H1 (cell line): ENCODE data around the gene EFCAB6. TPM values are rescaled to one million over a fixed set of nuclear protein-coding genes. Genes with fewer than 3 reads are reported as not detected.

Experiments used
- CTCF ChIA-PET: fragments of 300-600 bp; sonication (Branson Sonifier 250); formaldehyde crosslinking; loops from one replicate; lab custom pipeline; 2021; ENCODE audit not compliant: partially characterized antibody; lab: Charles Lee
- POLR2A ChIA-PET: fragments of 300-600 bp; sonication (Branson Sonifier 250); formaldehyde crosslinking; loops from one replicate; lab custom pipeline; 2021; ENCODE audit warnings: inconsistent platforms; ENCODE audit not compliant: partially characterized antibody; lab: Charles Lee
- DNase-seq, 2 experiments: peaks; one replicate each; pipeline versions ENCODE4 v3.0.0 to v3.0.0-alpha.2; 2010 to 2022; ENCODE audit warnings: low spot score in 2 of 2, low read depth in 1 of 2, mixed read lengths in 1 of 2
- FAIRE-seq: peaks from 2 replicates; lab custom pipeline; 2011; peaks lifted over from hg19 to GRCh38; lab: Jason Lieb, UNC
- H2AFZ ChIP-seq: 2 replicates; pipeline ENCODE4 v1.8.1; 2012; ENCODE audit warnings: low read length, inconsistent platforms
- H2AK5ac ChIP-seq: 2 replicates; pipeline ENCODE4 v1.6.1; 2013; ENCODE audit warnings: low read depth, low read length
- H2BK120ac ChIP-seq: replicated peaks from 2 replicates; pipeline ENCODE3; 2013; ENCODE audit warnings: low read depth, low read length, inconsistent platforms
- H2BK12ac ChIP-seq: 2 replicates; pipeline ENCODE4 v1.6.1; 2013; ENCODE audit warnings: low read depth, low read length
- H2BK15ac ChIP-seq: 2 replicates; pipeline ENCODE4 v1.6.1; 2013; ENCODE audit warnings: low read length
- H2BK20ac ChIP-seq: 2 replicates; pipeline ENCODE4 v1.6.1; 2013; ENCODE audit warnings: low read length
- H2BK5ac ChIP-seq: 2 replicates; pipeline ENCODE4 v1.6.1; 2013; ENCODE audit warnings: low read depth, low read length
- H3K14ac ChIP-seq: 2 replicates; pipeline ENCODE4 v1.6.1; 2013; ENCODE audit warnings: inconsistent platforms; ENCODE audit not compliant: insufficient read length
- H3K18ac ChIP-seq: 2 replicates; pipeline ENCODE4 v1.6.1; 2013; ENCODE audit warnings: low read length; ENCODE audit errors: extremely low read depth
- H3K23ac ChIP-seq: 2 replicates; pipeline ENCODE4 v1.6.1; 2013; ENCODE audit warnings: inconsistent platforms; ENCODE audit not compliant: insufficient read length
- H3K23me2 ChIP-seq: 2 replicates; pipeline ENCODE4 v1.6.1; 2013; ENCODE audit warnings: low read depth, low read length
- H3K27ac ChIP-seq: 2 replicates; pipeline ENCODE4 v1.6.1; 2011; ENCODE audit warnings: low read depth, low read length, inconsistent platforms
- H3K27me3 ChIP-seq, 4 experiments: replicated peaks in 1 of 4; 1 replicate in 1 of 4; 2 replicates in 3 of 4; pipeline versions ENCODE4 v1.6.1 to v1.8.1; 2011 to 2013; ENCODE audit warnings: low read length in 3 of 4, mild to moderate bottlenecking in 3 of 4, inconsistent platforms in 2 of 4, mixed read lengths in 2 of 4, moderate library complexity in 1 of 4; ENCODE audit not compliant: control insufficient read depth in 3 of 4, insufficient read depth in 3 of 4; ENCODE audit errors: extremely low read depth in 1 of 4
- H3K36me3 ChIP-seq, 4 experiments: 2 replicates each; pipeline versions ENCODE4 v1.6.1 to v1.8.1; 2011 to 2013; ENCODE audit warnings: mild to moderate bottlenecking in 4 of 4, low read length in 3 of 4, moderate library complexity in 2 of 4, control low read depth in 1 of 4, inconsistent platforms in 1 of 4; ENCODE audit not compliant: insufficient read depth in 4 of 4, control insufficient read depth in 2 of 4
- H3K4ac ChIP-seq: replicated peaks from 2 replicates; pipeline ENCODE3; 2013; ENCODE audit warnings: low read length, low read depth, mixed read lengths, inconsistent platforms; ENCODE audit not compliant: insufficient read length
- H3K4me1 ChIP-seq, 4 experiments: replicated peaks in 1 of 4; 1 replicate in 1 of 4; 2 replicates in 3 of 4; pipeline versions ENCODE4 v1.6.1 to v1.8.1; 2011 to 2013; ENCODE audit warnings: low read length in 3 of 4, inconsistent platforms in 2 of 4, mixed read lengths in 1 of 4; ENCODE audit not compliant: insufficient read depth in 4 of 4, control insufficient read depth in 3 of 4
- H3K4me2 ChIP-seq, 2 experiments: 2 replicates each; pipeline versions ENCODE4 v1.6.1 to v1.8.1; 2011 to 2013; ENCODE audit warnings: low read depth in 2 of 2, low read length in 2 of 2, control low read depth in 1 of 2, inconsistent platforms in 1 of 2, mild to moderate bottlenecking in 1 of 2; ENCODE audit not compliant: insufficient read depth in 1 of 2
- H3K4me3 ChIP-seq, 4 experiments: fragments of 200-600, 300-600 bp in 1 of 4; sonication (generic), shearing (Covaris generic), sonication (Bioruptor Twin) in 1 of 4; 2 replicates each; pipeline versions ENCODE4 v1.5.1 to v1.8.1; 2011 to 2016; ENCODE audit warnings: low read length in 4 of 4, low read depth in 3 of 4, control low read depth in 2 of 4, inconsistent platforms in 2 of 4, mild to moderate bottlenecking in 2 of 4, mixed read lengths in 1 of 4, moderate library complexity in 1 of 4; ENCODE audit not compliant: insufficient read depth in 2 of 4; ENCODE audit errors: extremely low read depth in 1 of 4
- H3K56ac ChIP-seq: replicated peaks from 2 replicates; pipeline ENCODE3; 2013; ENCODE audit warnings: low read depth, mild to moderate bottlenecking, mixed read lengths, low read length, inconsistent platforms; ENCODE audit not compliant: insufficient read length
- H3K79me1 ChIP-seq: 2 replicates; pipeline ENCODE4 v1.6.1; 2013; ENCODE audit warnings: low read depth, low read length, control low read depth
- H3K79me2 ChIP-seq, 2 experiments: 2 replicates each; pipeline versions ENCODE4 v1.6.1 to v1.8.1; 2012 to 2013; ENCODE audit warnings: low read length in 2 of 2, mild to moderate bottlenecking in 2 of 2, inconsistent platforms in 1 of 2; ENCODE audit not compliant: insufficient read depth in 2 of 2, control insufficient read depth in 1 of 2
- H3K9ac ChIP-seq, 4 experiments: replicated peaks in 1 of 4; 1 replicate in 1 of 4; 2 replicates in 3 of 4; pipeline versions ENCODE4 v1.6.1 to v1.8.1; 2011 to 2013; ENCODE audit warnings: low read depth in 3 of 4, low read length in 3 of 4, control low read depth in 2 of 4, mild to moderate bottlenecking in 2 of 4, moderate library complexity in 2 of 4, inconsistent platforms in 1 of 4; ENCODE audit errors: extremely low read depth in 1 of 4
- H3K9me3 ChIP-seq, 2 experiments: 2 replicates each; pipeline versions ENCODE4 v1.6.1 to v1.8.1; 2012 to 2013; ENCODE audit warnings: mild to moderate bottlenecking in 2 of 2, moderate library complexity in 2 of 2, control low read depth in 1 of 2, inconsistent platforms in 1 of 2, low read depth in 1 of 2, low read length in 1 of 2, mixed read lengths in 1 of 2; ENCODE audit not compliant: insufficient read depth in 2 of 2
- H4K20me1 ChIP-seq, 2 experiments: replicated peaks in 1 of 2; 2 replicates each; pipeline versions ENCODE3 to v1.8.1; 2011 to 2013; ENCODE audit warnings: inconsistent platforms in 2 of 2, low read length in 2 of 2, mild to moderate bottlenecking in 1 of 2; ENCODE audit not compliant: insufficient read depth in 2 of 2, control insufficient read depth in 1 of 2
- H4K5ac ChIP-seq: 2 replicates; pipeline ENCODE4 v1.6.1; 2013; ENCODE audit warnings: low read length, low read depth, mixed read lengths, inconsistent platforms; ENCODE audit not compliant: insufficient read length
- H4K8ac ChIP-seq: 2 replicates; pipeline ENCODE4 v1.8.0; 2013; ENCODE audit warnings: mild to moderate bottlenecking, moderate library complexity, low read length, inconsistent platforms; ENCODE audit not compliant: insufficient read depth; ENCODE audit errors: extremely low read depth
- H4K91ac ChIP-seq: replicated peaks from 2 replicates; pipeline ENCODE3; 2013; ENCODE audit warnings: low read length, mixed read lengths, inconsistent platforms; ENCODE audit not compliant: insufficient read length
- BCL11A ChIP-seq, 2 experiments: IDR thresholded peaks; one replicate each; pipeline ENCODE4 v1.6.1; 2011; ENCODE audit warnings: low read depth in 2 of 2, low read length in 2 of 2, mild to moderate bottlenecking in 2 of 2
- CBX8 ChIP-seq: fragments of 300-800, 300-1000 bp; sonication (generic); IDR thresholded peaks from 2 replicates; pipeline ENCODE4 v1.7.1; 2016; ENCODE audit warnings: low read depth, low read length, borderline replicate concordance
- CREB1 ChIP-seq: IDR thresholded peaks from 2 replicates; pipeline ENCODE4 v1.6.1; 2012; ENCODE audit warnings: inconsistent platforms
- CTBP2 ChIP-seq: IDR thresholded peaks from 2 replicates; pipeline ENCODE4 v1.7.0; 2011; ENCODE audit warnings: borderline replicate concordance, mild to moderate bottlenecking, moderate library complexity, mixed read lengths, low read length; ENCODE audit not compliant: insufficient read depth, insufficient read length
- EGR1 ChIP-seq: IDR thresholded peaks from 2 replicates; pipeline ENCODE4 v1.6.1; 2011; ENCODE audit warnings: low read depth, low read length, borderline replicate concordance
- GTF2F1 ChIP-seq: IDR thresholded peaks from 2 replicates; pipeline ENCODE4 v1.6.1; 2012; ENCODE audit warnings: low read depth, low read length, improper control_type of control experiment, borderline replicate concordance
- MAFK ChIP-seq: IDR thresholded peaks from 2 replicates; pipeline ENCODE4 v1.6.1; 2012; ENCODE audit warnings: low read depth, mild to moderate bottlenecking, improper control_type of control experiment, low read length
- NANOG ChIP-seq: IDR thresholded peaks from 2 replicates; pipeline ENCODE4 v1.6.1; 2011; ENCODE audit warnings: low read length, low read depth, mild to moderate bottlenecking, inconsistent platforms; ENCODE audit not compliant: insufficient read depth, poor library complexity, severe bottlenecking
- SP4 ChIP-seq: IDR thresholded peaks from 2 replicates; pipeline ENCODE4 v1.6.1; 2012; ENCODE audit warnings: low read length, inconsistent platforms
- SRF ChIP-seq: IDR thresholded peaks from 2 replicates; pipeline ENCODE4 v1.6.1; 2011; ENCODE audit warnings: mild to moderate bottlenecking, low read depth, low read length, moderate library complexity
- WGBS, 2 experiments: shearing (Covaris generic) in 1 of 2; methylation state at CpG; one replicate each; pipeline versions ENCODE4 v1.1.6 to v1.1.7; 2013 to 2015; ENCODE audit warnings: low lambda C conversion rate in 2 of 2, mixed read lengths in 2 of 2, inconsistent platforms in 1 of 2, low coverage in 1 of 2, missing lambda C conversion rate in 1 of 2; ENCODE audit not compliant: insufficient replicate concordance in 2 of 2, insufficient coverage in 1 of 2, insufficient read length in 1 of 2; ENCODE audit errors: extremely low coverage in 1 of 2, missing lambda C conversion rate in 1 of 2; 5-methylcytosine and 5-hydroxymethylcytosine counted together
- polyA plus RNA-seq, 7 experiments: library from polyadenylated mRNA; depleted of rRNA in 3 of 7; stranded (reverse) in 5 of 7; unstranded in 2 of 7; fragments of >200 nt in 5 of 7; fragments of 200-250 nt in 2 of 7; gene quantifications; 1 replicate in 5 of 7; 2 replicates in 1 of 7; 4 replicates in 1 of 7; pipeline versions ENCODE4 v1.2.1 to v1.2.3, GENCODE V29; 2011 to 2013; ENCODE audit warnings: missing spikeins in 2 of 7, mixed read lengths in 2 of 7
- total RNA-seq: library from RNA; stranded (reverse); fragmentation: NEBNext Ultra II Directional; extraction: Animal tissue kit (Norgen Biotek cat#: 25700); gene quantifications from 2 replicates; pipeline ENCODE4 v1.2.1, GENCODE V29; 2021

Gene EFCAB6
- total and polyA plus RNA-seq, 2 of the 8 experiments (the other 6 are each of a cell fraction or from before 2014, with no cell fraction given): 0.32 to 1.7 TPM

DNA sequence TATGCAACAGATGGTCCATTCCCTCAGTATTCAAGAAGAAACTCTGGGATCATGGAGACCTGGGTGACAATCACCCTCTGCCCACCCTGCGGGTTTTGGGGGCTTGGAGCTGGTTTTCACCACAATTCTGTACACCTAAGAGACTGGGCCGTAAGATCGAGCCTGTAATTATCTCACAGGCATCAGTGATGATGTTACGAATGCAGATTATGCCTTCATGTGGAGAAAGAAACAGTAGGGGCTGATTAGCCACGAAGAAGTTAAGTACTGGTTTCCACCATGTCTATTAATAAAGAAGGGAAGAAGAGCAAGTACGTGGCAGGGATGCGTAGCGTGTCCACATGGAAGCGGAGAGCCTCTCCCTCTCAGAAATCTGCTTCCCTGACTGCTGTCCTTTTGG lies 5.3 kb upstream of the EFCAB6 start:
- POLR2A ChIA-PET: interaction anchor here (0.7 to 1.7 kb wide), 4 partner anchors 15 to 51 kb away, joined by 3 read pairs; no protein-coding TSS in a partner anchor
- WGBS, 2 experiments: 89% methylated on average over 9 of the region's 9 CpGs; no CpG with 5 or more reads in 1 of the 2 experiments
- H3K23me2 ChIP-seq: peaks cover 5% of the 10 kb centered on the region

More for the DNA sequence above, 5.3 kb upstream of the EFCAB6 start:
- H2BK15ac ChIP-seq: no peak overlapping the region
- peaks cover 5% of the 10 kb centered on the region; the same call in 1 of the 2 replicates for H3K79me1 ChIP-seq
- no peak overlapping the region for H3K4me2 ChIP-seq
- H3K4ac ChIP-seq: no peak overlapping the region
- no peak overlapping the region for H2BK20ac ChIP-seq
- no peak overlapping the region for H3K9ac ChIP-seq
- FAIRE-seq: no peak
- H3K23ac ChIP-seq: no peak overlapping the region
- H4K20me1 ChIP-seq: no peaks in the 10 kb centered on the region
- H2BK12ac ChIP-seq: no peak overlapping the region
- H3K9me3 ChIP-seq: no peaks in the 10 kb centered on the region
- H4K5ac ChIP-seq: no peak overlapping the region
- H3K4me1 ChIP-seq: peaks cover 0 to 13% (median 8%) of the 10 kb centered on the region in 4 experiments; a peak in 6 of 7 replicates
- DNase-seq: no peak
- no peak overlapping the region for H3K56ac ChIP-seq
- H2AK5ac ChIP-seq: no peak overlapping the region
- no peak overlapping the region for H2AFZ ChIP-seq
- no peak overlapping the region for H3K4me3 ChIP-seq
- H3K36me3 ChIP-seq: no peaks in the 10 kb centered on the region
- no peak overlapping the region for H3K27ac ChIP-seq
- H4K8ac ChIP-seq: no peak overlapping the region
- H4K91ac ChIP-seq: no peak overlapping the region
- no peak overlapping the region for H3K18ac ChIP-seq
- no peak overlapping the region for H2BK5ac ChIP-seq
- no peaks in the 10 kb centered on the region for H3K79me2 ChIP-seq
- no peaks in the 10 kb centered on the region for H3K27me3 ChIP-seq
- H3K14ac ChIP-seq: no peak overlapping the region
- H2BK120ac ChIP-seq: no peak overlapping the region
- no peak for TF ChIP-seq MAFK
- no peak for TF ChIP-seq SRF
- TF ChIP-seq NANOG: no peak
- no peak for TF ChIP-seq SP4
- TF ChIP-seq CREB1: no peak
- no peak for TF ChIP-seq CBX8
- no peak for TF ChIP-seq CTBP2
- TF ChIP-seq GTF2F1: no peak
- no peak for TF ChIP-seq BCL11A (IDR thresholded peaks at IDR 0.05; ENCODE audit: low read depth in 2 of 2, low read length in 2 of 2)
- TF ChIP-seq EGR1: no peak
- CTCF ChIA-PET: interaction anchor here (1.0 to 1.2 kb wide), 2 partner anchors 11 to 20 kb away, joined by 3 to 4 read pairs; no protein-coding TSS in a partner anchor
